ENCODE results near the gene PKD2L1.
"Not testable (repeated sequence)": the region's sequence is repeated elsewhere in the genome, so short reads cannot be mapped to it uniquely, and the experiment has no call there.

The PKD2L1 gene

GRCh38 chr10:100330079-100330478 lies at the start of gene PKD2L1:
PKD2L1 (minus strand) TSS chr10:100330228; CDS start chr10:100330103, 125 bp downstream.
- no peak for DNase-seq (ENCODE audit: low read depth in 2 of 2)

DNA sequence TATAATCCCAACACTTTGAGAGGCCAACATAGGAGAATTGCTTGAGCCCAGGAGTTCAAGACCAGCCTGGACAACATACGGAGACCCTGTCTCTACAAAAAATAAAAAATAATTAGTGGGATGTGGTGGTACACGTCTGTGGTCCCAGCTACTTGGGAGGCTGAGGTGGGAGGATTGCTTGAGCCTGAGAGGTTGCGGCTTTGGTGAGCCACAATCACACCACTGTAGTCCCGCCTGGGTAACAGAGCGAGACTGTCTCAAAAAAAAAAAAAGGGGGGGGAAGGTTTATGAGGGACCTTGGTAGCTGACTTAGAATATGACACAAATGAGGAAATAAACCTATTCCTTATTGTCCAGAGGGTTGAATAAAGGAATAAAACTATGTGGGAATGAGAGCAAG lies 47.8 kb upstream of the PKD2L1 start:
- no peak for DNase-seq (ENCODE audit: low read depth in 2 of 2)

DNA sequence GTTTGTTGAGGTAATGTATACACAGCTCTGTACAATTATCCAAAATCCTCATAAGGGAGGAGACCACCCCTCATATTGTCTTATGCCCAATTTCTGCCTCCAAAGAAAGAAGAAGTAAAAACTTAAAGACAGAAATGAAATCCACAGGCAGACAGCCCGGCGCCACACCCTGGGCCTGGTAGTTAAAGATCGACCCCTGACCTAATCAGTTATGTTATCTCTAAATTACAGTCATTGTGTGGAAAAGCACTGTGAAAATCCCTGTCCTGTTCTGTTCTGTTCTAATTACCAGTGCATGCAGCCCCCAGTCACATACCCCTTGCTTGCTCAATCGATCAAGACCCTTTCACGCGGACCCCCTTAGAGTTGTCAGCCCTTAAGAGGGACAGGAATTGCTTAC lies 46.6 kb upstream of the PKD2L1 start:
- DNase-seq (ENCODE audit: low read depth in 2 of 2): not testable (repeated sequence)

GRCh38 chr10:100374677-100375353 lies 44.8 kb upstream of the PKD2L1 start:
- not testable (repeated sequence) for DNase-seq (ENCODE audit: low read depth in 2 of 2)

GRCh38 chr10:100374200-100374655 lies 44.2 kb upstream of the PKD2L1 start:
- no peak for DNase-seq (ENCODE audit: low read depth in 2 of 2)

DNA sequence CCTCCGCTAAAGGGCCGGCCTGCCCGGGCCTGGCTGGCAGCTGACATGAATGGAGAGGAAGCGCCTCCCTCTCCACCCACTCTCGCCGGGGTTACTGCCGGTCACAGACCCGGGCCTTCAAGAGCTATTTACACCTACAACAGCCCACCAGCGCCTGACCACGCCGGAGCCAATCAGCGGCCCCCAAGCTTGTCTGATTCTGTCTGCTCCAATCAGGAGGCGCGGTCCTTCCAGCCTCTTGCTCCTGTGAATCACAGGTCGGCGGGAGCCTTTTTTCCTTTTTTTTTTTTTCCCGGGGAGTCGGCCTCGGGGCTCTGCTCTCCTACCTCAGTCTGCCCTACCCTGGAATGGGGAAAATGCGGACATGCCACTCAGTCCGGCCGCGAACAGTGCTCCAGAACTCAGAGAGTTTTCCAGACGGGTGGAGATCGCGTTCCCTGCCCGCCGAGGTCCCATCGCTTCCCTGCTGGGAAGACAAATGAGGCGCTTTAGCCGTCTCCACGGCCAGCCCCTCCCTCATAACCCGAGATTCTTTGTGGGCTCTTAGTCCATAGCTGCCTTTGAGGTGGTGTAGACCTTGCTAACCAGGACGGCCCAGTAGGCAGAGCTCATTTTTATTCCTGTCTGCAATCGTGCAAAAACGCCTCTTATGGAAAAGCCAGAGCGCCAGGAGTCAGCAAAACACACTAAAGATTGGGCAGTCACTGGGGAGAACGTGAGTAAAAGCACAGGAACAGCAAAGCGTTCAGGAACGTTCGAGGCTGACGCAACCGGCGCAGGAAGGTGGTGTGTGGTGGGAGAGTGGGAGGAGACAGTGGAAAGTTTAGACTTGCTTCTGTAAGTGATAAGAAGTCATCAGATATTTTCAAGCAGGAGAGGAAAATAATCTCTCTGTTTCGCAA lies 43.5 kb upstream of the PKD2L1 start:
- peak; percentile 71 for DNase-seq (ENCODE audit: low read depth in 2 of 2)

DNA sequence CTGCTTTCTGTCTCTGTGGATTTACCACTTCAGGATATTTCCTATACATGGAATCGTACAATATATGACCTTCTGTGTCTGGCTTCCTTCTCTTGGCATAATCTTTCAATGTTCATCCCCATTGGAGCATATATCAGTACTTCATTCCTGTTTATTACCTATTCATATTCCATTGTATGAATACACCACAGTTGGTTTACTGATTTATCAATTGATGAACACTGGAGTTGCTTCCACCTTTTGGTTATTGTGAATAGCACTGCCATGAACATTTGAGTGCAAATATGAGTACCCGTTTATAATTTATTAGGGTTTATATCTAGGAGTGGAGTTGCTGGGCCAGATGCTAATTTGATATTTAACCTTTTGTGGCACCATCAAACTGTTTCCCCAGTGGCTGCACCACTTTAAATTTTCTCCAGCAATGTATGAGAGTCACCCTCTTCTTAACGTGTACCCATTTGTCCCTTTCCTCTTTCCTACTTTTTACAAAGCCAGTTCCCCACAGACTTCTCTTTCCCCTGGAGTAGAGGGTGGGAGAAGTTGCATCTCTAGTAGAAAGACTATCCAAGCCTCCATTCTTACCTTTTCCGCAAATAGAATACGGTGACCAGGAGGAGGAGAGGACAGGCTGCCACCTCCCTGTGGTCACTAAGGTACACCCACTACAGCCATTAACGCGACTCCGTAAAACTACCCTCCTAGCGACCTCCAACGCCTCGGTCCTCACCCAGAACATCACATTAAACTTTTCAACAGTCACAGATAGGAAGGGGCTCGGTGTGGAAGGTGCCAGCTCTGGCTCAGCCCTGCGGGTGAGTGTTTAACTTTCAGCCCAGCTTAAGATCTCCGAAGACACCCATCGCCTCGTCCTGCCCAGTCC lies 42.6 kb upstream of the PKD2L1 start:
- no peak for DNase-seq (ENCODE audit: low read depth in 2 of 2)

DNA sequence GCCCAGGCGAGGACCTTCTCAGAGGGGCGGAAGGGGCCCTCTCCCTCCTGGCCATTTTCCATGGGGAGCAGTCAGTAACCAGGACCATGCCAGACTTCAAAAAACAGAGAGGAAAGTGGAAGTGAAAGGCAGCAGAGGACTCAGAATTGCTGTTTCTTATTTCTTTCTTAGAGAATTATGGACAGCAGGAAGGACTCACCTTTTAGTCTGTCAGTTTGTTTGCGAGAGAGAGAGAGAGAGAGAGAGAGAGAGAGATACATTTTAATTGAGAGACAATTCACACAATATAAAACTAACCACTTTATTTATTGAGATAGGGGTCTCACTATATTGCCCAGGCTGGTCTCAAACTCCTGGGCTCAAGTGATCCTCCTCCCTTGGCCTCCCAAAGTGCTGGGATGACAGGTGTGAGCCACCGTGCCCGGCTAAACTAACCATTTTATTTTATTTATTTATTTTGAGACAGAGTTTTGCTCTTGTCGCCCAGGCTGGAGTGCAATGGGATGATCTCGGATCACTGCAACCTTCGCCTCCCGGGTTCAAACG lies 41.5 kb upstream of the PKD2L1 start:
- DNase-seq (ENCODE audit: low read depth in 2 of 2): no peak

DNA sequence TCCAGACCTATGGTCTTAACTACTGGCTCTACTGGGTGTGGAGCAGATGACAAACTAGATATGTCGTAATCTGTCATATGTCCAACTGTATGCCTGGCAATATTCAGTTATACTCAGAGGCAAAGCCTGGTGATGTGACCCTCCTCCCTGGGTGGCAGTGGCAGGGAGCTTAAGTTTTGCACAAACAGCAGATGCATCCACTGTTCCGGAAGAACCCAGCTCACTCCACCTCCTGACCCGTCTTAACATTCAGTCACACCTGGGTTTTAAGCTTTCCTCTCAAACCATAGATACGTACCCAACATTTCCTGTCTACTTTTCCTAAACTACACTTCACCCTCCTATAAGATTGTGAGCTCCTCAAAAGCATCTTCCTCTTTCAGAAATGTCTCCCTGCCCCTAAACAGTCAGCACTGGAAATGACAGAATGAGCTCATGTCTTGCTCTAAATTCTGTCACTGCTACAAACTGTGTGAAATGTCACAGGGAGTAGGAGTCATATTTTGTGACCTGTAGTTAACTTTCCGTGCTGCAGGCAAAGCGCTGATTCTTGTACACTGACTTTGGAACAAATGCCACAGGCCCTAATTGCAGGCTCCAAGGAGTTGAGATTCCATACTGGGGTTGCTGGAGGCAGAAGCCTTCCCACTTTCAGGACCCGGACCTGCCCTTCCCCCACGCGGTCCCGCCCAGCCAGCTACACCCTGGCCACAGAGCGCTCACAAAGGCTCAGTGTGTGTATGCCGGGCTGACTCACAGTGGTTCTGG lies 40.9 kb upstream of the PKD2L1 start:
- DNase-seq (ENCODE audit: low read depth in 2 of 2): peak; percentile 24 to 32

- no peak for DNase-seq (ENCODE audit: low read depth in 2 of 2)
Observed at GRCh38 chr10:100368721-100369120, 38.7 kb upstream of the PKD2L1 start.

DNA sequence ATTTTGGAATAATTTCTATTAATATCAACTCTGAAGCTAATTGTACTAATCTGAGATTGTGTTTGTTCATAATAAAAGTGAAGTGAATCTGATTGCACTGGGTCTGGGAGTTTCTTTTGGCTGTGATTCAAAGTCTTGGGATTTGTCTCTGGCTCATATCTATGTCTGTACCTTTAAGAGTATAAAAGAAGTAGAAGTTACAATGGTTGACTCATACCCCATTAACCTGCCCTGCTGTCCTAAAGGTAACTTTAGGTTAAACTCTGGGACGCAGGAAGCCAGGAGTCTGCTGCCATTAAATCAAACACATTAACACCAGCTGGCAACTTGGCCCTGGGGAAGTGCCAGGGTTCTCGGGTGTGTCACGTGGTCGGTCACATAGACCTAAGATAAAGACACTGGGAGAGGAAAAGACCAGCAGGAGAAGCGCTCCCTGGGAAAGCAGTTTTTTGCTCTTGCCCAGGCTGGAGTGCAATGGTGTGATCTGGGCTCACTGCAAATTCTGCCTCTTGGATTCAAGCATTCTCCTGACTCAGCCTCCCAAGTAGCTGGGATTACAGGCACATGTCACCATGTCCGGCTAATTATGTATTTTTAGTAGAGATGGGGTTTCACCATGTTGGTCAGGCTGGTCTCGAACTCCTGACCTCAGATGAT lies 34.8 kb upstream of the PKD2L1 start:
- no peak for DNase-seq (ENCODE audit: low read depth in 2 of 2)

DNA sequence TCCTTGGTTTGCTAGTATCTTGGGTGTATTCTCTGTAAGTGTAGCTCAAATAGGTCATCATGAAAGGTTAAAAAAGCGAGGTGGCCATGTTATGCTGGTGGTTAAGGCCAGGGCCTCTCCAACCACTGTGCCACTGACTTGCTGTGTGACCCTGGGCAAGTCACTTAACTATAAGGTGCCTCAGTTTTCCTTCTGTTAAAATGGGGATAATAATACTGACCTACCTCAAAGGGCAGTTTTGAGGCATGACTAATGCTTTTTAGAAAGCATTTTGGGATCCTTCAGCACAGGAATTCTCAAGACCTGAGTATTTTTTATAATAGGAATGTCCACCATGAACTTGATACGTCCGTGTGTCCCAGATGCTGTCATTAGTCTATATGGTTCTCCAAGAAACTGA lies 34.1 kb upstream of the PKD2L1 start:
- DNase-seq (ENCODE audit: low read depth in 2 of 2): no peak

DNA sequence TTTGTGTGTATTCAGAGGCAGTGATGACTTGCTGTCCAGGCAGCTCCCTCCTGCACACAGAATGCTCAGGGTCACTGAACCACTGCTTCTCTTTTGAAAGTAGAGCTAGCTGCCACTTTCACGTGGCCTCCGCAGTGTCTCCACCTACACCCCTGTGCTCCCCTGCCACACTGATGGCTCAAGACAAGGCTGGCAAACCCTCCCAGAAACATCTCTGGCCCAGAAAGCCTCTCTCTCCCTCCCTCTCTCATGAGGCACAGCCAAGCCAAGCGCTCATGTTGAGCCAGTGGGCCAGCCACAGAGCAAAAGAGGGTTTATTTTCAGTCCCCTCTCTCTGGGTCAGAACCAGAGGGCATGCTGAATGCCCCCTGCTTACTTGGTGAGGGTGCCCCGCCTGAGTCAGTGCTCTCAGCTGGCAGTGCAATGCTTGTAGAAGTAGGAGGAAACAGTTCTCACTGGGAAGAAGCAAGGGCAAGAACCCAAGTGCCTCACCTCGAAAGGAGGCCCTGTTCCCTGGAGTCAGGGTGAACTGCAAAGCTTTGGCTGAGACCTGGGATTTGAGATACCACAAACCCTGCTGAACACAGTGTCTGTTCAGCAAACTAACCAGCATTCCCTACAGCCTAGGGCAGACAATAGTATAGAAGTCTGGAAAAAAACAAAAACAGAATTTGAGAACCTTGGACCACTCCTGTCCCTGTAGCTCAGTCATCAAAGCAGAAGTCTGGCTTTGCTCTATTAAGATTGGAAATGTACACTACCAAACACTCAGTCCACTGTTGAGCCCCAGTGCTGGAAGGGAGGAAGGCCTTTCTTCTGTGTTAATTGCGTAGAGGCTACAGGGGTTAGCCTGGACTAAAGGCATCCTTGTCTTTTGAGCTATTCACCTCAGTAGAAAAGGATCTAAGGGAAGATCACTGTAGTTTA lies 32.8 kb upstream of the PKD2L1 start:
- no peak for DNase-seq (ENCODE audit: low read depth in 2 of 2)

- DNase-seq (ENCODE audit: low read depth in 2 of 2): no peak
Observed at GRCh38 chr10:100360234-100360633, 30.2 kb upstream of the PKD2L1 start.

GRCh38 chr10:100359529-100360150 lies 29.6 kb upstream of the PKD2L1 start:
- no peak for DNase-seq (ENCODE audit: low read depth in 2 of 2)

DNA sequence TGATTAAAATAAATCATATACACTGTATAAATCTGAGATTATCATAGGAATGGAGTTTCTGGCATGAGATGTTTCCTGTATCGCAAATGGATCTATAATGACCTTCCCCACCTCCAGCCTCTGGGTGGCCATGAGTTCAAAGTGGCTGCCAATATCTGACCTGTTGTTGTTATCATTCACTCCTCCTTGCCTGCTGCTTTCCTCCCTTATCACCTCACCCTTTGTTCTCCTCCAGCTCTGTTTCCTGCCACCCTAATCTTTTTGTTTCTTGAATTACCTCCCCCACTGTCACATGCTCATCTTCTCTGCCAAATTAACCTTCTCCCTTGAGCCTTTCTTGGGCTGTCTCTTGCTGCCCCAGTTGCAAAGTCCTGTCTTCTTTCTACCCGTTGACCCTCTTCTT lies 29.0 kb upstream of the PKD2L1 start:
- DNase-seq (ENCODE audit: low read depth in 2 of 2): no peak

GRCh38 chr10:100357059-100357858 lies 27.2 kb upstream of the PKD2L1 start:
- no peak for DNase-seq (ENCODE audit: low read depth in 2 of 2)

Measured in stimulated activated CD4-positive, alpha-beta T cell treated with anti-CD3 and anti-CD28 coated beads, Interleukin-1b, Interleukin-23, amount 100 ng/mL, for 4 hours (primary cell).